ENCODE measurements around the gene CUTA. TPM values are rescaled to one million over a fixed set of nuclear protein-coding genes. Genes with fewer than 3 reads are reported as not detected.

CUTA gene
- total and polyA plus RNA-seq, 5 donors from 2014 or later, result 202 to 529 (median 476) TPM

GRCh38 chr6:33391922-33392594, 25.8 kb downstream of the CUTA start:
- H3K4me3 ChIP-seq (ENCODE audit: low read depth, low read length), result peak overlapping the region; percentile 78
- no peaks in the 10 kb centered on the region for H3K36me3 ChIP-seq (ENCODE audit: control insufficient read depth, insufficient read depth, low read length)
- Mint-ChIP-seq H3K4me3 (peak overlapping the region; percentile 84 to 93 (median 90)), H3K27me3 (no peaks in the 10 kb centered on the region), H3K27ac (peak overlapping the region in 2 of 3 donors; percentile 97 to 99), H3K9me3 (no peaks in the 10 kb centered on the region), H3K36me3 (no peaks in the 10 kb centered on the region), H3K4me1 (peaks cover 6 to 46% (median 27%) of the 10 kb centered on the region in 4 donors)
- H3K27me3 ChIP-seq (ENCODE audit: control insufficient read depth, insufficient read depth, low read length), result no peaks in the 10 kb centered on the region
- peaks cover 29% of the 10 kb centered on the region for H3K4me1 ChIP-seq (ENCODE audit: control insufficient read depth, insufficient read depth, low read length, poor library complexity, severe bottlenecking)
- no peaks in the 10 kb centered on the region for H3K9me3 ChIP-seq (ENCODE audit: control insufficient read depth in 2 of 2, low read length in 2 of 2)
- DNase-seq (peak in 2 of 3 donors; percentile 17 to 46), ATAC-seq (ENCODE audit: low read depth in 2 of 2) (no peak)
- H3K27ac ChIP-seq (ENCODE audit: insufficient read depth, low read length, poor library complexity, severe bottlenecking), result peak overlapping the region; percentile 92

DNA sequence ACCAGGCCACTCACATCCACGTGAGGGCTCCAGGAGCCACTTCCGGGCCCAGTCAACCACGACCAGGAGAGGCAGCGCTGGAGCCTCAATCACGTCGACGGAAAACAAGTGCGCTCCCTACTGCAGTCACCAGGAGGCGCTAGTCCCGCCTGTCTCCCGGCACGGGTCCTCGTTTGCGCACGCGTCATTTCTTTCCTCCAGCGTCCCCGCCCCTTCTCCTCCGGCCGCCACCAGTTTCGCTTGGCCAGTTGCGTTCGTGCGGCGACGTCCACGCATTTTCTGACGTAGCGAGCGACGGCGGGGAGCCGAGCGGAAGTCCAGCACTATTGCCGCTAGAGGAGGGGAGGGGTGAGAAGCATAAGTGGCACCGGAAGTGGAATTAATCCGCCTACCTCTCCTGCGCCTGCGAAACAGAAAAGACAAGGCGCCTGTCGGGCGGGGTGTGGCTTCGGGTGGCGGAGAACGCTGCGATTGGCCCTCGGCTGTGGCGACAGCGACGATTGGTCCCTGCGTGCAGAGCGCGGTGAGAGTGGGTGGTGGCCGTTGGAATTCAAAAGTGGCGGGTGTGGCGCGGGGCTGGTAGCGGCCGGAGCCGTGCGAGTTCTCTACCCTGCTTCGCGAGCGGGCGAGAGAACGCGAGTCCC, 26.5 kb downstream of the CUTA start, which contains the start of gene KIFC1:
KIFC1 (plus strand) TSS at position 546 of the 644 bp plus-strand sequence. CDS start 163 bp downstream, outside the sequence.
- Mint-ChIP-seq H3K36me3 (no peaks in the 10 kb centered on the region), H3K9me3 (no peaks in the 10 kb centered on the region), H3K27me3 (no peaks in the 10 kb centered on the region), H3K4me3 (peak within 1 kb of the TSS; percentile 84 to 93 (median 90)), H3K27ac (peak within 1 kb of the TSS; percentile 94 to 99 (median 97)), H3K4me1 (peaks cover 6 to 46% (median 27%) of the 10 kb centered on the region in 4 donors)
- Histone ChIP-seq H3K36me3 (ENCODE audit: control insufficient read depth, insufficient read depth, low read length) (no peaks in the 10 kb centered on the region), H3K9me3 (ENCODE audit: control insufficient read depth in 2 of 2, low read length in 2 of 2) (no peaks in the 10 kb centered on the region), H3K27ac (ENCODE audit: insufficient read depth, low read length, poor library complexity, severe bottlenecking) (peak within 1 kb of the TSS; percentile 92), H3K4me3 (ENCODE audit: low read depth, low read length) (peak within 1 kb of the TSS; percentile 78), H3K4me1 (ENCODE audit: control insufficient read depth, insufficient read depth, low read length, poor library complexity, severe bottlenecking) (peaks cover 28% of the 10 kb centered on the region), H3K27me3 (ENCODE audit: control insufficient read depth, insufficient read depth, low read length) (no peaks in the 10 kb centered on the region)
- peak; percentile 99 to 100 (median 99) for DNase-seq
- ATAC-seq (ENCODE audit: low read depth in 2 of 2), result peak; percentile 89 to 91

- H3K4me3 Mint-ChIP-seq, result peak overlapping the region; percentile 84 to 93 (median 90)
- peak overlapping the region; percentile 94 to 99 (median 97) for H3K27ac Mint-ChIP-seq
- ATAC-seq (ENCODE audit: low read depth in 2 of 2), result no peak
- H3K9me3 Mint-ChIP-seq, result no peaks in the 10 kb centered on the region
- DNase-seq, result no peak
- no peaks in the 10 kb centered on the region for H3K36me3 Mint-ChIP-seq
- Histone ChIP-seq H3K27ac (ENCODE audit: insufficient read depth, low read length, poor library complexity, severe bottlenecking) (peak overlapping the region; percentile 92), H3K4me3 (ENCODE audit: low read depth, low read length) (peak overlapping the region; percentile 56), H3K36me3 (ENCODE audit: control insufficient read depth, insufficient read depth, low read length) (no peaks in the 10 kb centered on the region), H3K9me3 (ENCODE audit: control insufficient read depth in 2 of 2, low read length in 2 of 2) (no peaks in the 10 kb centered on the region), H3K27me3 (ENCODE audit: control insufficient read depth, insufficient read depth, low read length) (no peaks in the 10 kb centered on the region), H3K4me1 (ENCODE audit: control insufficient read depth, insufficient read depth, low read length, poor library complexity, severe bottlenecking) (peaks cover 24% of the 10 kb centered on the region)
- H3K4me1 Mint-ChIP-seq, result peaks cover 6 to 43% (median 24%) of the 10 kb centered on the region in 4 donors
- H3K27me3 Mint-ChIP-seq, result no peaks in the 10 kb centered on the region
Measured at GRCh38 chr6:33390767-33391277, 27.1 kb downstream of the CUTA start.

DNA sequence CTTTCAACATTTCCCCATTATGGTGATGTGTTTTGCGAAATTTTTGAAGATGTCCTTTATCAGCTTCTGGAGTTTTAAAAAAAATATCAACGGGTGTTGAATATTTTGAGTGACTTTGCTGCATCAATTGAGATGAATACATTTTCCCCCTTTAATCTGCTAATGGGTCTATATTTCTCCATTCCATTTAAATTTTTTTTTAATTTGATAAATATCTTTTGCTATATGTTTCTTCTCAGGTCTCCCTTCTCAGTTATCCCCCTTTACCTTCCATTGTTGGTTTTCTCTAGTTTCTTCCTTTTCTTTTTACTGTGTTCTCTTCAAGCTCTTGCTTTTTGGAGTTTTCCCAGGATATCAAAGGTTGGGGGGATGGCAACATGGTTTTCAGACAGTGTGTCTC, 27.7 kb downstream of the CUTA start:
- peak overlapping the region; percentile 94 to 99 (median 97) for H3K27ac Mint-ChIP-seq
- Histone ChIP-seq H3K27ac (ENCODE audit: insufficient read depth, low read length, poor library complexity, severe bottlenecking) (peak overlapping the region; percentile 92), H3K4me1 (ENCODE audit: control insufficient read depth, insufficient read depth, low read length, poor library complexity, severe bottlenecking) (peaks cover 23% of the 10 kb centered on the region), H3K36me3 (ENCODE audit: control insufficient read depth, insufficient read depth, low read length) (no peaks in the 10 kb centered on the region), H3K4me3 (ENCODE audit: low read depth, low read length) (no peak overlapping the region), H3K27me3 (ENCODE audit: control insufficient read depth, insufficient read depth, low read length) (no peaks in the 10 kb centered on the region), H3K9me3 (ENCODE audit: control insufficient read depth in 2 of 2, low read length in 2 of 2) (no peaks in the 10 kb centered on the region)
- DNase-seq, result no peak
- no peaks in the 10 kb centered on the region for H3K9me3 Mint-ChIP-seq
- H3K36me3 Mint-ChIP-seq, result no peaks in the 10 kb centered on the region
- ATAC-seq (ENCODE audit: low read depth in 2 of 2), result no peak
- H3K4me1 Mint-ChIP-seq, result peaks cover 6 to 38% (median 21%) of the 10 kb centered on the region in 4 donors
- no peak overlapping the region for H3K4me3 Mint-ChIP-seq
- H3K27me3 Mint-ChIP-seq, result no peaks in the 10 kb centered on the region

- Mint-ChIP-seq H3K4me1 (peaks cover 0 to 3% (median 0%) of the 10 kb centered on the region in 4 donors), H3K27me3 (peaks cover 14% of the 10 kb centered on the region), H3K36me3 (no peaks in the 10 kb centered on the region), H3K4me3 (no peak overlapping the region), H3K27ac (no peak overlapping the region), H3K9me3 (peaks cover 0 to 3% (median 0%) of the 10 kb centered on the region in 7 donors)
- H3K4me1 ChIP-seq (ENCODE audit: control insufficient read depth, insufficient read depth, low read length, poor library complexity, severe bottlenecking), result no peaks in the 10 kb centered on the region
- H3K4me3 ChIP-seq (ENCODE audit: low read depth, low read length), result no peak overlapping the region
- no peak overlapping the region for H3K27ac ChIP-seq (ENCODE audit: insufficient read depth, low read length, poor library complexity, severe bottlenecking)
- H3K9me3 ChIP-seq (ENCODE audit: control insufficient read depth in 2 of 2, low read length in 2 of 2), result no peaks in the 10 kb centered on the region
- H3K36me3 ChIP-seq (ENCODE audit: control insufficient read depth, insufficient read depth, low read length), result no peaks in the 10 kb centered on the region
- DNase-seq (no peak), ATAC-seq (ENCODE audit: low read depth in 2 of 2) (no peak)
- H3K27me3 ChIP-seq (ENCODE audit: control insufficient read depth, insufficient read depth, low read length), result no peaks in the 10 kb centered on the region
Measured at GRCh38 chr6:33384581-33385020, 33.3 kb downstream of the CUTA start.

GRCh38 chr6:33383427-33384185, 34.3 kb downstream of the CUTA start:
- no peaks in the 10 kb centered on the region for H3K27me3 ChIP-seq (ENCODE audit: control insufficient read depth, insufficient read depth, low read length)
- H3K9me3 Mint-ChIP-seq, result peaks cover 0 to 3% (median 0%) of the 10 kb centered on the region in 7 donors

GRCh38 chr6:33380272-33380981, 37.5 kb downstream of the CUTA start:
- Mint-ChIP-seq H3K27ac (peak overlapping the region in 1 of 3 donors; percentile 72), H3K36me3 (no peaks in the 10 kb centered on the region), H3K4me1 (peaks cover 0 to 3% (median under 1%) of the 10 kb centered on the region in 4 donors), H3K27me3 (peaks cover 14% of the 10 kb centered on the region), H3K4me3 (no peak overlapping the region), H3K9me3 (peaks cover 0 to 3% (median 0%) of the 10 kb centered on the region in 7 donors)
- Histone ChIP-seq H3K9me3 (ENCODE audit: control insufficient read depth in 2 of 2, low read length in 2 of 2) (no peaks in the 10 kb centered on the region), H3K27ac (ENCODE audit: insufficient read depth, low read length, poor library complexity, severe bottlenecking) (no peak overlapping the region), H3K4me3 (ENCODE audit: low read depth, low read length) (no peak overlapping the region), H3K36me3 (ENCODE audit: control insufficient read depth, insufficient read depth, low read length) (no peaks in the 10 kb centered on the region), H3K4me1 (ENCODE audit: control insufficient read depth, insufficient read depth, low read length, poor library complexity, severe bottlenecking) (no peaks in the 10 kb centered on the region), H3K27me3 (ENCODE audit: control insufficient read depth, insufficient read depth, low read length) (no peaks in the 10 kb centered on the region)
- ATAC-seq (ENCODE audit: low read depth in 2 of 2) (no peak), DNase-seq (no peak)

More at GRCh38 chr6:33383427-33384185, 34.3 kb downstream of the CUTA start:
- Histone ChIP-seq H3K9me3 (ENCODE audit: control insufficient read depth in 2 of 2, low read length in 2 of 2) (no peaks in the 10 kb centered on the region), H3K36me3 (ENCODE audit: control insufficient read depth, insufficient read depth, low read length) (no peaks in the 10 kb centered on the region), H3K4me3 (ENCODE audit: low read depth, low read length) (no peak overlapping the region), H3K27ac (ENCODE audit: insufficient read depth, low read length, poor library complexity, severe bottlenecking) (no peak overlapping the region), H3K4me1 (ENCODE audit: control insufficient read depth, insufficient read depth, low read length, poor library complexity, severe bottlenecking) (no peaks in the 10 kb centered on the region)
- Mint-ChIP-seq H3K36me3 (no peaks in the 10 kb centered on the region), H3K27ac (peak overlapping the region in 1 of 3 donors; percentile 56), H3K4me1 (peaks cover 0 to 3% (median 0%) of the 10 kb centered on the region in 4 donors), H3K4me3 (no peak overlapping the region), H3K27me3 (peaks cover 14% of the 10 kb centered on the region)
- ATAC-seq (ENCODE audit: low read depth in 2 of 2) (no peak), DNase-seq (no peak)

Measured in CD4-positive, CD25-positive, alpha-beta regulatory T cell (primary cell).